Pons (tissue), 1 donor: ENCODE measurements around the gene CXCR1.
A peak's percentile ranks its signal among the peaks of the same experiment; 100 is the strongest.
"Not testable (repeated sequence)": the region's sequence is repeated elsewhere in the genome, so short reads cannot be mapped to it uniquely, and the experiment has no call there.

Experiments
- DNase-seq: peaks from one replicate; pipeline ENCODE4 v3.0.0-alpha.2; 2016; ENCODE audit warnings: low spot score

CXCR1 gene

DNA sequence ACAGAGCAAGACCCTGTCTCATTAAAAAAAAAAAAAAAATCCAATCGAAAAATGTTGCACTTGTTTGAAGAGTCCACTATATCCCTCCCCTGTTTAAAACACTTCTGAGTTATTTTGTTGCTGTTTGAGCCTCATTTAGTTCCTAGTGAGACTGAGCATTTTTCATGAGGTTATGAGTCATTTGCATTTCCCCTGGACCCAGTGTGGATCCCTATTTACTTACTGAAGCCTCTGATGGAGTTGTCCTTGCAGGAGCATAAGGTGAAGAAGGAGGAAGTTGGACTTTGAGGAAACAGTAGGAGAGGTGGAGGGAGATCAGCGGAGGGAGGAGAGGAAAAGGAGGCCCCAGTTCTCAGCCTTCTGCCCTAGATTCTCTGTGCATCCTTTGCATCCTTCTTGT, 5.1 kb downstream of the CXCR1 start:
- DNase-seq, result no peak

DNA sequence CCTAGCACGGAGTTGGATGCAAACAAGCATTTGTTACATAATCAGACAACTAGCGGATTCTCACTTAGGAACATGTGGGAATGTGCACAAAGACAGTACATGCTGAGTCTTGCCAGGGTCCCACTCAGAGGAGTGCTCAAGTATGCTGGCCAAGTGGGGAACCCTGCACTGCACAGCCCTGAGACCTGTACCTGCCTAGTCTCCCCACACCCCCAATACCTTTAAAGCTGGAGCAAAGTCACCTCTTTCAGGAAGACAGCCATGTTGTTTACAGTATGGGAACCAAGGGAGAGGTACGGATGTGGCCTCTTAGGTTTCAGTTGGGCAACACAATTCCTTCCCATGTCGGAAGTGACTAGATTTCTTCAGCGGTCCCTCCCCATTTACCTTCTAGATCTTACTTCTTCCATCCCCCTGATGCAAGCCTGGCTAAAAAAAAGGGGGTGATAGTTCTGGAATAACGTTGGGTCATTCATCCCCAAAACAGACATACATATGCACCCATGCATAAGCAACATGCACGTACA, 10.7 kb downstream of the CXCR1 start:
- no peak for DNase-seq

DNA sequence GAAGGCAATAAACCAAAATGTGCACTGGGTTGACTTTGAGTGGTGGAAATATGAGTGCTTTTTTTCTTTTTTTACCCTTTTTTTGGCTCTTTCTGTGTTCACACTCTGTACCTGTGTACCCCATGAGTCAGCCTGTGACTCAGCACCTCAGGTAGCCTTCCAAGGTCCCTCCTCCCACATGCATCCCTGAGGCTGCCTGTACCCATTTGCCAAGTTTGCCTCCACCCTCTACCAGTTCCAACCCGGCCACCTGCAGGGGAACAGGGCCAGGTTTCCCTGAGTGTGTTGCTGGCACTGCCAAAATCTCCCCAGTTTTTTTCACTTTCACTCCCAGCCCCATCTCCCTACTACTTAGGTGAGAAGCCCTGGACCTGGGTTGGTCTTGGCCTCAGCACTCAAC, 14.0 kb downstream of the CXCR1 start:
- no peak for DNase-seq

DNA sequence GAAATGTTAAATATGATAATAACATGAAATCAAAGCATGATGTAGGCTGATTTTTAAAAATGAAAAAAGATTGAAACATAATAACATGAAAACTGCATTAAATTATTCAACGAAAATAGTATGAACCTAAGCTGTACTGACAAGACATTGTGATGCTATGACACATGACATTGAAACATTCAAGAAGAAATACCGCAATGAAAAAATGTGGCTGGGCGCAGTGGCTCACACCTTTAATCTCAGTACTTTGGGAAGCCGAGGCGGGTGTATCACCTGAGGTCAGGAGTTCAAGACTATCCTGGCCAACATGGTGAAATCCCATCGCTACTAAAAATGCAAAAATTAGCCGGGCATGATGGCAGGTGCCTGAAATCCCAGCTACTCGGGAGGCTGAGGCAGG, 14.6 kb downstream of the CXCR1 start:
- no peak for DNase-seq

DNA sequence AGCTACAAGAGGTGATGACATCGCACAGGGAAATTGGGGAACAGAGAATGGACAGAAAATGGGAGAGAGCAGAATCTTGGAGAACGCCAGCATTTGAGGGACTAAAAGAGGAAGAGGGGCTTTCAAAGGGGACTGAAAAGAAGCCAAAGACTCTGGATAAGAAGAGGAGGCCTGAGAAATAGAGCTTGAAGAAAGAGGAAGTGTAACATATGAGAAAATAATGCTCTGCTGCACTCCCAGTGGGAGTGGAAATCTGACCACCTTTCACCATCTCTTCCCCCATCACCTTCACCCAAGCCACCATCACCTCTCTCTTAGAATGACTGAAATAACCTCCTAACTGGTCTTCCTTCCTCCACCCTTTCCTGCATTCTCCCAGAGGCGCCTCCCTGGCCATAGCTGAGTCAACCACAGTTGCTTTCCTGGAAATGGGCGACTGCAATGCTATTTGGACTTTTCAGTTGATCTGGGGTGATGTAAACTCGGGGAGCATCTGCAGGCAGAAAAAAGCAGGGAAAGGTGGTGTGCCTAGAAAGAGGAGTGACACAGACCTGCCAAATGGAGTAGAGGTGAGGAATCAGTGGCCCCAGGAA, 16.8 kb downstream of the CXCR1 start:
- no peak for DNase-seq

DNA sequence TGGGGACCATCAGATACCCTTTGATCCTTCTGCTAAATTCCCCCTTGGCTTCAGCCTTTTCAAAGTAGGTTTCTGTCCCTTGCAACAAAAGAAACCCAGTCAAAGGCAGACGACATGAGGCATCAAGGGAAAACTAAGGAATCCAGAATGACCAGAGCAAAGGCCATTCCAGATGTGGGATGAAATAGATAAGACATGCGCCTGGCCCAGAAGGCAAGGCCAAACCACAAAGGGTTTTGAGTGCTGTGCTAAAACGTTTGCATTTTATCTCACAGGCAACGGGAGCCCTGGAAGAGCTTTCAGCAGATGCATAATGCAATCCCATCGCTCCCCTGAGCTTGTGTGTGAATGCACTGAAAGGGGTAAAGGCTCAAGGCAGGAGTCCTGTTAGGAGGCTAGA, 17.7 kb downstream of the CXCR1 start:
- no peak for DNase-seq

DNA sequence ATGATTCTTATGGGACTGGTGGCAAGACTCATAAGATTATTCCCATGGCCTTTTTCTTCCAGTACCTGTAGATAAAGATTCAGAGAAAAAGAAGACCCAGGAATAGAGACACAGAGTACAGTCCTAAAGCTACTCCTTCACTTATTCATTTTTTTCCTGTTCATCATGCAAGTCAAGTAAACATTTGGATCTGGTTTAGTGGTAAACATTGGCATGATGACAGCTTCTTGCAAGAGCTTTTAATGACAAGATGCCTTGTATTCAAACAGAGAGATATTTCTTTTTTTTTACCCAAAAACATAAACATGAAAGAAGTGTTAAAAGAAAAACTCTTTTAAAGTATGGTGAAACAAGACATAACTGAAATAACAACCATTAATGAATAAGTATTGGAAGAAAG, 20.7 kb downstream of the CXCR1 start:
- no peak for DNase-seq

DNA sequence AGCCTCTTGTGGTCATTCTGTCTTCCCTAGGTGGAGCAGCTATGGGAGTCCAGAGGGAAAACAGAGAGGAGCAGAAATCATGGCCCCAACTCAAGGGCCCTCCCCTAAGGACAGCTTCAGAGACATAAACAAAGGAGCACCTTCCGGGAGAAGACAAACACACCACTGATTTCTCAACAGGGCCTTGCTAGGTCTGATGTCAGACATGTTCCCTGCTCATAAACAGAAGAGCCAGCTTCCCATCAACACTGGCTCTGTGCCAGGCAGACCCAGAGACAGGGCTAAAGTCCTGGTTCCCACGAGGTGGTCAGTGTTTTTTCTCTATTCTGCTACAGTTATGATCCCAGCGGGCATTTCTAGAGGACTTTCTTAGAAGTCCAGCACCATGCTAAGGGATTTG, 21.6 kb downstream of the CXCR1 start:
- DNase-seq, result no peak

DNA sequence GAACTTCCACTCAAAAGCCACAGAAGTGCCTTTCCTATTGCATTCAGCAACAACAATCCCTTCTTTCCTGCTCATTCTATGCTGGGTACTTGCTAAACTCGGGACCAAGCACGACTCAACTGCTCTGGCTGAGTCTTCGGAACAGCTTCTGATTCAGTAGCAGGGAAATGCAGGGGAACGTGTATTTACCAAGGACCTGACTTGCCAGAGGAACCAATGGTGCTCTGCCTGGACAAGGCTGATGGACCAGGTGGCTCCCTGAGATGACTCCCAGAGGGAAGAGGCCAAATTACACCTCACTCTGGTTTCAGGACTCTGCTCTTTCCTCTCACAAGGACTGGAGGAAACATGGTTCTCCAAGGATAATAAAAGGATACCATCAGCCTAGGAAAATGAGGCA, 28.7 kb downstream of the CXCR1 start:
- no peak for DNase-seq

DNA sequence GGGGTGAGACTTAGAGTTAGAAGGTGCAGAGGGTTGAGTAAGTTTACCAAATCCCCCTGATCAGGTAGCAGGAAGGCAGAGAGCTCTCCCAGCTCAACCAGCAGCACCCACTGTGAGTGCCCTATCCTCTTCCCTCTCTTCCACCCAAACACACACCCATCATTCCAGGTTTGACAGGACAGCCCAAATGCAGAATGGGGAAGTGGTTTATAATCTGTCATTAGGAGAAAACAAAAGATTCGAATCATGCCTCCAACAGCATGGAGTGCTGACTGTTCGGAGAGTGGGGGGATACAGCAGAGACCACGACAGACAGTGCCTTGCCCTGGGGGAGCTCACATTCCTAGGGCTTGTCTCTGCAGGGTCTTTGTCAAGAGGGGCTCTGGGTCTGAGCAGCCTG, 29.2 kb downstream of the CXCR1 start:
- DNase-seq, result no peak

DNA sequence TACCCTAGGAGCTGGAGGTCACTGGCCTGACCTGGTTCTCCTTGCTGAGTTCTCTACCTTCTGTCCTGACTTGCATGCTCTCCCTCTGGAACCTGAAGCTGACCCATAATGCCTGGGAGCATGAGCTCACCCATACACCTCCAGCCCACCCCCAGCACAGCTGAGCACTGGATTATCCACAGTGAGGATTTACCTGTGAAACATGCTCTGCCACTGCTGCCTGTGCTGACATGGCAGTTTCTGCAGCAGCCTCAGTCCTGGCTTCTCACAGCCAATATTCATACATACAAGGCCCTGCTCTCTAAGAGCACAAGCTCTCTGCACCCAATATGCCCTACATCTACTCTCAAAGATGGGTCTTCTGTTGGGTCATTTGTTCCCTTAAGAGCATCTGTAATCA, 35.9 kb downstream of the CXCR1 start:
- DNase-seq, result no peak

DNA sequence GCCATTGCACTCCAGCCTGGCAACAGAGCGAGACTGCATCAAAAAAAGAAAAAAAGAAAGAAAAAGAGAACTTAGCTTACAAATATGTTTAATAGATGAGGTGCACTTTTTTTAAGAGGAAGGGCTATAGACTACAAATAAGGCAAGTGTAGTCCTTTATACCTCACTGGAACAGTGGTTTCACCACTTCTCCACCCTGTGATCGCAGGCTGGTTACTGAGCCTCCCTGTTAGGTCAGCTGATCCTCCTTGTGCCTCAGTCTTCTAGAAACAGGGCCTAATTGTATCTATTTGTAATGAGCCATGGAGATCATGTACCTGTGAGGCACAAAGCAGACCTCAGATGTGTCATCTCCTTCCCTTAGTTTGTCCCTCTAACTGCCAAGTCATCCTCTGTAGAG, 36.4 kb downstream of the CXCR1 start:
- no peak for DNase-seq

DNA sequence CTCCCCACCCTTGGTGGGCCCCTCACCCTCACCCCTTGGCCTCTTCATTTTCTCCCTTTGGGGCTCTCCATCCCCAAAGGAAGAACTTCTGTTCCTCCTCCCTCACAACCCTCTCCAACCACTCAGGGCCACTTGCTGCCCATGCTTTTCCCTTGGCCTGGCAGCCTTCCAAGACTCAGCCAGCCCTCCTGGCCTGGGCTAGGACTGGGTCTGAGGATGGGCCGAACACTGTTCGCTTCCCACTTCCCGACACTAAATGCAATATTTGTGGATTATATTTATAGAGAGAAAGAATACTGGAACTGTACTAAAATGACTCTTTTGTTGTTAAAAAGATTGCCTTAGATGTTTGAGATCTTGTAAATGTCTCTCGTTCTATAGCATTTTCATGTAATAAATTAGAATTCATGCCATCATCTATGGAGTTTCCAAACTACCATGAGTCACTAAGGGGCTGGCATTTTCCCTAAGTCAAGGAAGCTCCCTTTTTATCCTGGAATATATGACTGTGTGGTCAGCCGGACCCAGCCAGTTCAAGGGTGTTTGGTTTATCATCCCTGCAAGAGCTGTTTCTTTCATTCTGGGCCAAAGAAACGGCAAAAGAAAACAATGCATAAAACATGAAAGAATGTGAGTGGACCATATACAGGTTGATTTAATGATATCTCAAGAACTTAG, 37.2 kb downstream of the CXCR1 start:
- DNase-seq, result no peak

DNA sequence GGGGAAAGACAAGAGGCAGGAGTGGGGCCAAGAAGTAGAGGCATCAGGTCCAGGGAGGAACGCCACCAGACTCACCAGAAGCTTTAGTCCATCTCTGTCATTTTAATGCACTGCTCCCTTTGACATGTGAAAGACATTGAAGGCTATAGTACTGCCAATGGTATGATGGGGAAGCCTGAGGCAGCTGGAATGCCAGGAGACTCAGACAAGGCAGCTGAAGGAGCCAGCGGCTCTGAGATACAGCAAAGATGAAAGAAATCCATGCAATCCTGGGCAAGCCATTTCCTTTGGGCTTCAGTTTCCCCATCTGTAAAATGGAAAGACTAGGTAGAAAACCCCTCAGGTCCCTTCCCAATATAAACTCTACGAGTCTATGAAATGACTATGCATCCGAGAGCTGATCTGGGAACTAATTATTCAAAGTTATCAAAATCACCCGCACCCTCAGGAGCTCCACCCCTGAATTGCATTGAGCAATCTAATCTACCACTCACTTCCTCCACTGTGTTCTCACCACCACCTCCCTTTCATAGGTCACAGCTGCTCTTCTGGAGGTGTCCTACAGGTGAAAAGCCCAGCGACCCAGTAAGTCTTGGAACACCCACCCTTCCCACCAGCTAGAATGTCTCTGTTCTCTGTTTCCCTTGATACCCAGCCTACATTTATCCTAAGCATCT, 37.8 kb downstream of the CXCR1 start:
- DNase-seq, result no peak

DNA sequence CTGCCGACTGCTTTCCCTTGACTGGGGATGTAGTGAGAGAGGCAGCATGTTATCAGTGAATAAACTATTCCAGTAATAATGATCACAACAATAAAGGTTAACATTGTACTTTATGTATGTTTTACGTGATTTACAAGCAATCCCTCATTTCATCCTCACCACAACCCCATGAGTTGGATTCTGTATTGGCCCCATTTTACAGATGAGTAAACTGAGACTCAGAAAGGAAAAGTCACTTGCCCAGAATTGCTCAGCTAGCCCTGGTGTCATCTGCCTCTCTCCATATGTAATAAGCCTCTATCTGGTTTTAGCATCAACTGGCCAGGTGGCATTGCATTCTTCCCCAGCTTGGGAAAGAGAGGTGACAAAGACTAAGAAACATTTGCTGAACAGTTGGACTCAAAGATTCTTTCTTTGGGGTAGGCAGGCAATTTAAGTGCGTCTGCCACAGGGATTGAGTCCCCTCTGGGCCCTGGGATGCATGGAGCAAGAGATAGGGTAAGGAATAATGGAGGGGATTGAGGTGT, 38.8 kb downstream of the CXCR1 start:
- DNase-seq, result no peak

DNA sequence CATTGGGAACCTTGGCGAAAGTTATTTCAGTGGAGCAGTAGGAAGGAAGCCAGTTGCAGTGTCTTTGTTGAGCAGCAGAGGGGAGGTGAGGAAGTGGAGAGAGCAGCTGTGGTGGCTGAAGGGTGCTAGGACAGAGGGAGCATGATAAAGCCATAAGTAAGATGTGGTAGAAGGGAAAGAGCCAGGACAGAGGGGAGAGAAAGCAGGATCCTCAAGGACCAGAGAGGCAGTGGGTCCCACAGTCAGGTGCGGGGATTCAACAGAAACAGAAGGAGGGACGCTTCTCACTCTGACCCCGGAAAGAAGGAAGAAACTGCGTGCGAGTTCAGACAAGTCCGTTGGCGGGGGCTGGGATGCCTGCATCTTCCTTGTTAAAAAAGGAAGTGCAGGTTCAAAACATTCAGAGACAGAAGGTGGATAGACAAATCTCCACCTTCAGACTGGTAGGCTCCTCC, 41.1 kb downstream of the CXCR1 start, which contains the start of gene CXCR2:
CXCR2 (plus strand) TSS at position 403 of the 455 bp plus-strand sequence. CDS start 8,774 bp downstream, outside the sequence.
- peak; percentile 19 for DNase-seq

DNA sequence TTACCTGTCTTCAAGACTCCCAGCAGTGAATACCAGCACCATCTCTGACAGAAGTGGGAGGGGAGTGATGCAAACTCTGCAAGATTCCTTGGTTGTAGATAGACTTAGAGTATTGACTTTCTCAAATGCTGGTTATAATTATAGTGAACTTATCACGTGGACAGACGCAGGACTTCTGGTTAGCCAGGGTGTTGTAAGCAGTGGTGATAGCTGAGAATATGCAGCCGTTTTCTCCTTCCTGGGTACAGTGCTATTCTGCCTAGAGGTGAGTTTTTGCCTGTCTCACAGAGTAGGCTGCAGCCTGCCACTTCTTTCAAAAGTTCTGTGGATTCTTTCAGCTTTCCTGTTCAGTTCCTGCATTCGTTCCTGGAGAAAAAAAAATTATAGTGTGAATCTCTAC, 41.7 kb downstream of the CXCR1 start:
- no peak for DNase-seq

DNA sequence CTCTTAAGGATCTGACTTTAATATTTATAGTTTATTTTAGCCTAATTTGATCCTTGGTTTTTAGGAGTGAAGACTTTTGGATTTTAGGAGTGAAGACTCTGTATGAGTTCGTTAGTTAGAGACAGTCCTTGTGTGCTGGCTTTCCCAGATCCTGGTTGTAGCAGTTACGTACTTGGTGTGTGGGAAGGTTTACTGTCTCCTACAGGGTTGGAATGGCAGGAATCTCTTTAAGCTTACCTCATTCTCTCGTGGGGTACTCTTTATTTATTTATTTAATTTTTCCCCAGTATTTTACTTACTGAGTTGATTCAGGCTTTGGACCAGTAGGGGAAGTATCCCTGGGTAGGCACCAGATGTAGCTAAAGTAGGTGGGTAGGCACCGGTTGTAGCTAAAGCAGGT, 42.8 kb downstream of the CXCR1 start:
- no peak for DNase-seq

DNA sequence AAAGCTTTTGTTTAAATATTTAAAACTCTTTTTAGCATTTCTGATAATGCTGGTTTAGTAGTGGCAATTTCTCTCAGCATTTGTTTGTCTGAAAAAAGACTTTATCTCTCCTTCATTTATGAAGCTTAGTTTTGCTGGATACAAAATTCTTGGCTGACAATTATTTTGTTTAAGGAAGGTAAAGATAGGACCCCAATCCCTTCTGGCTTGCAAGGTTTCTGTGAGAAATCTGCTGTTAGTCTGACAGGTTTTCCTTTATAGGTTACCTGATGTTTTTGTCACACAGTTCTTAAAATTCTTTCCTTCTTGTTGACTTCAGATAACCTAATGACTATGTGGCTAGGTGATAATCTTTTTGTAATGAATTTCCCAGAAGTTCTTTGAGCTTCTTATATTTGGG, 44.5 kb downstream of the CXCR1 start:
- not testable (repeated sequence) for DNase-seq

DNA sequence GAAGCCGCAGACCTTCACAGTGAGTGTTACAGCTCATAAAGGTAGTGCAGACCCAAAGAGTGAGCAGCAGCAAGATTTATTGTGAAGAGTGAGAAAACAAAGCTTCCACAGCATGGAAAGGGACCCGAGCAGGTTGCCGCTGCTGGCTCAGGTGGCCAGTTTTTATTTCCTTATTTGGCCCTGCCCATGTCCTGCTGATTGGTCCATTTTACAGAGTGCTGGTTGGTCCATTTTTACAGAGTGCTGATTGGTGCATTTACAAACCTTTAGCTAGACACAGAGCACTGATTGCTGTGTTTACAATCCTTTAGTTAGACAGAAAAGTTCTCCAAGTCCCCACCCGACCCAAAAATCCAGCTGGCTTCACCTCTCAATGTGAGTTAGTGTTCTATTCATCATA, 45.0 kb downstream of the CXCR1 start:
- not testable (repeated sequence) for DNase-seq
